ENCODE results near the gene DLGAP1.

GRCh38 chr18:3451183-3451988 is 1003.7 kb downstream of the DLGAP1 start:
- TF ChIP-seq CTCF (IDR thresholded peaks at IDR 0.05) (no peak), ZFX (IDR thresholded peaks at IDR 0.05; ENCODE audit: borderline replicate concordance) (no peak)
